Lower leg skin (tissue), 3 donors: ENCODE results near the gene NRIP3.

Experiments
- POLR2A ChIP-seq, 2 donors: fragments of 450-650 bp; IDR thresholded peaks; one replicate each; pipeline ENCODE4 v1.6.1; 2016 to 2017; ENCODE audit warnings: antibody characterized with exemption in 2 of 2, mild to moderate bottlenecking in 1 of 2, moderate library complexity in 1 of 2
- TF ChIP-seq, protein P1 (sequence below), 3 donors: fragments of 450-650 bp; IDR thresholded peaks; one replicate each; pipeline ENCODE4 v1.5.1; 2016; ENCODE audit warnings: antibody characterized with exemption in 3 of 3, mild to moderate bottlenecking in 3 of 3, moderate library complexity in 2 of 3

DNA sequence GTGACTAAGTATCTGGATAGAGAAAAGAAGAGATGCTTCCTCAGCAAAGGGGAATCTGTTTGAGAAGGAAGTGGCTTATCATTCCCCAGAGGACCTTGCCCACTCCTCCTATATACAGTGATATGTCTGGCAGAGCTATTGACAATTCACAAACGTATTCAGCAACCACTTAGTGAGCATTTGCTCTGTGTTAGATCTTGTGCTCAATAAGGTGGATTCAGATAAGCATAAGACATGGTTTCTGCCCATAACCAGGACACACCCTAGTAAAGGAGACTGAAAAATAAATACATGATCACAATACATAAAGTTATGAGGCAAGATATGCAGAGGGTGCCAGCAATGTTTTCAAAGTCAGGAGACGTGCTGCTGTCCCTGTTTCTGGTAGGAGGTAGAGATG, 41.0 kb downstream of the NRIP3 start:
- TF ChIP-seq, protein P1, sequence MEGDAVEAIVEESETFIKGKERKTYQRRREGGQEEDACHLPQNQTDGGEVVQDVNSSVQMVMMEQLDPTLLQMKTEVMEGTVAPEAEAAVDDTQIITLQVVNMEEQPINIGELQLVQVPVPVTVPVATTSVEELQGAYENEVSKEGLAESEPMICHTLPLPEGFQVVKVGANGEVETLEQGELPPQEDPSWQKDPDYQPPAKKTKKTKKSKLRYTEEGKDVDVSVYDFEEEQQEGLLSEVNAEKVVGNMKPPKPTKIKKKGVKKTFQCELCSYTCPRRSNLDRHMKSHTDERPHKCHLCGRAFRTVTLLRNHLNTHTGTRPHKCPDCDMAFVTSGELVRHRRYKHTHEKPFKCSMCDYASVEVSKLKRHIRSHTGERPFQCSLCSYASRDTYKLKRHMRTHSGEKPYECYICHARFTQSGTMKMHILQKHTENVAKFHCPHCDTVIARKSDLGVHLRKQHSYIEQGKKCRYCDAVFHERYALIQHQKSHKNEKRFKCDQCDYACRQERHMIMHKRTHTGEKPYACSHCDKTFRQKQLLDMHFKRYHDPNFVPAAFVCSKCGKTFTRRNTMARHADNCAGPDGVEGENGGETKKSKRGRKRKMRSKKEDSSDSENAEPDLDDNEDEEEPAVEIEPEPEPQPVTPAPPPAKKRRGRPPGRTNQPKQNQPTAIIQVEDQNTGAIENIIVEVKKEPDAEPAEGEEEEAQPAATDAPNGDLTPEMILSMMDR (IDR thresholded peaks at IDR 0.05) = no peak
- TF ChIP-seq POLR2A (IDR thresholded peaks at IDR 0.05) = no peak
